ENCODE results near the gene SRSF4.

DNA sequence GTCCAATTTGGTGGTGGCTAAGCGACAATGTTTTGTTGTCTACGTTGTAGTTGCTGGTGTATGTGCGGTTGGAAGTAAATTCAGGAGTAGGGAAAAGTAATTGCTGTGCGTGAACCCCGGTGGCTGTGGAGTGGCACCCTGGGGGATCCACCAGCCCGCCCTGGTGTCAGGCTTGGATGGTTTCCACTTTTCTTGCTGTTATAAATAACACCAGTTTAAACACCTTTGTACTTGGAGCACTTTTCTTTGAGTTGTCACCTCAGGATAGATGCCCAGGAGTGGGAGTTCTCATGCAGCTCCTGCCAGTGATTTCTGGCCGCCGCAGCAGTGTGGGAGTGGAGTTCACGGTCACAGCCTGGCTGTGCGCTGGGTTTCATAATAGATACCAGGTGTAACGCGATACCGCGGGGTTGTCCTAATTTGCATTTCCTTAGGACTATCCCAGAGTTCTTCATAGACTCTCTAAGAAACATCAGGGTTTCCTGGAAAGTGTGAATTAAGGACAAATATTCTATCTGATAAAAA, 45.2 kb downstream of the SRSF4 start:
- no peak for TF ChIP-seq DMBX1 (CRISPR knock-in tag; IDR thresholded peaks at IDR 0.05; ENCODE audit: borderline replicate concordance)
- no peak for TF ChIP-seq KLF16 (IDR thresholded peaks at IDR 0.05)
- TF ChIP-seq POU5F1 (IDR thresholded peaks at IDR 0.05; ENCODE audit: borderline replicate concordance, low read depth, low read length, partially characterized antibody) = no peak
- no peak for TF ChIP-seq POLR2A (conservative IDR thresholded peaks at IDR 0.05)
- TF ChIP-seq, protein P1, sequence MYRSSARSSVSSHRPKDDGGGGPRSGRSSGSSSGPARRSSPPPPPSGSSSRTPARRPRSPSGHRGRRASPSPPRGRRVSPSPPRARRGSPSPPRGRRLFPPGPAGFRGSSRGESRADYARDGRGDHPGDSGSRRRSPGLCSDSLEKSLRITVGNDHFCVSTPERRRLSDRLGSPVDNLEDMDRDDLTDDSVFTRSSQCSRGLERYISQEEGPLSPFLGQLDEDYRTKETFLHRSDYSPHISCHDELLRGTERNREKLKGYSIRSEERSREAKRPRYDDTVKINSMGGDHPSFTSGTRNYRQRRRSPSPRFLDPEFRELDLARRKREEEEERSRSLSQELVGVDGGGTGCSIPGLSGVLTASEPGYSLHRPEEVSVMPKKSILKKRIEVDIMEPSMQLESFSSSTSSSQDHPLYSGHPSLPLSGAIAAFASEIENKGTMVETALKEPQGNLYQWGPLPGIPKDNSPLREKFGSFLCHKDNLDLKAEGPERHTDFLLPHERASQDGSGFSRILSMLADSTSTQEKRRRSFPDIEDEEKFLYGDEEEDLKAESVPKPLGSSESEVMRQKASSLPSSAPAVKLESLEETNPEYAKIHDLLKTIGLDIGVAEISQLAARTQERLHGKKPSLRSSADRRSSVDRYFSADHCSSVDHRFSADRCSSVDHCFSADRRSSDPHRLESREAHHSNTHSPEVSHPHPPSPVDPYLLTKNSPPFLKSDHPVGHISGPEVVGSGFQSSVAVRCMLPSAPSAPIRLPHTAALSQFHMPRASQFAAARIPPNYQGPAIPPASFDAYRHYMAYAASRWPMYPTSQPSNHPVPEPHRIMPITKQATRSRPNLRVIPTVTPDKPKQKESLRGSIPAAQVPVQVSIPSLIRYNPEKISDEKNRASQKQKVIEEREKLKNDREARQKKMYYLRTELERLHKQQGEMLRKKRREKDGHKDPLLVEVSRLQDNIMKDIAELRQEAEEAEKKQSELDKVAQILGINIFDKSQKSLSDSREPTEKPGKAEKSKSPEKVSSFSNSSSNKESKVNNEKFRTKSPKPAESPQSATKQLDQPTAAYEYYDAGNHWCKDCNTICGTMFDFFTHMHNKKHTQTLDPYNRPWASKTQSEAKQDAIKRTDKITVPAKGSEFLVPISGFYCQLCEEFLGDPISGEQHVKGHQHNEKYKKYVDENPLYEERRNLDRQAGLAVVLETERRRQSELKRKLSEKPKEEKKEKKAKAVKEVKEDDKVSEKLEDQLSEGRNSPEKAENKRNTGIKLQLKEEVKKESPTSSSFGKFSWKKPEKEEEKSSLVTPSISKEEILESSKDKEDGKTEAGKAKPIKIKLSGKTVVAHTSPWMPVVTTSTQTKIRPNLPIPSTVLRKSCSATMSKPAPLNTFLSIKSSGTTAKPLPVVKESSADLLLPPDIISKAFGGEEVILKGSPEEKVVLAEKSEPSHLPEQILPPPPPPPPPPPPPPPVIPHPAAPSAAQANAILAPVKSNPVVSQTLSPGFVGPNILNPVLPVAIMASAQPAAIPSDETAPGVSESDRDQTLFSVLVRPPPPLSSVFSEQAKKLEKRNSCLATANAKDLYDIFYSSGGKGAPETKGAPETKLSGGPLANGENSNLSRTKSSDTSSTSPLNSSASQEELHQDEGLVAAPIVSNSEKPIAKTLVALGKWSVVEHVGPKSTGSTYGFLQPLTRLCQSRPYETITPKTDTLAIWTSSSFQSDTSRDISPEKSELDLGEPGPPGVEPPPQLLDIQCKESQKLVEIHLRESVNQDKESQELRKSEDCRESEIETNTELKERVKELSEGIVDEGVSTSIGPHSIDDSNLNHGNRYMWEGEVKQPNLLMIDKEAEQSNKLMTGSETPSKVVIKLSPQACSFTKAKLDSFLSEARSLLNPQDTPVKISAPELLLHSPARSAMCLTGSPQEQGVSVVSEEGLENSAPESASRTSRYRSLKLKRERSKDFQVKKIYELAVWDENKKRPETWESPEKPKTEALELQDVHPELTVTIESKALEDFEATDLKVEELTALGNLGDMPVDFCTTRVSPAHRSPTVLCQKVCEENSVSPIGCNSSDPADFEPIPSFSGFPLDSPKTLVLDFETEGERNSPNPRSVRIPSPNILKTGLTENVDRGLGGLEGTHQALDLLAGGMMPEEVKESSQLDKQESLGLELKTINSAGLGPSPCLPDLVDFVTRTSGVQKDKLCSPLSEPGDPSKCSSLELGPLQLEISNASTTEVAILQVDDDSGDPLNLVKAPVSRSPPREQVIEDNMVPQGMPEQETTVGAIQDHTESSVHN (IDR thresholded peaks at IDR 0.05; ENCODE audit: borderline replicate concordance in 1 of 2, low read depth in 1 of 2) = no peak

Measured in K562 (cell line).